GM12891 (cell line): ENCODE results near the gene ZNF672.

Experiments used
- DNase-seq: peaks from one replicate; pipeline ENCODE4 v3.0.0; 2011; ENCODE audit warnings: low spot score; ENCODE audit not compliant: insufficient read length
- FAIRE-seq: peaks from 2 replicates; lab custom pipeline; 2011; peaks lifted over from hg19 to GRCh38; lab: Jason Lieb, UNC
- PAX5 ChIP-seq: IDR thresholded peaks from 2 replicates; pipeline ENCODE4 v1.6.1; 2011; ENCODE audit warnings: low read length, moderate library complexity, mild to moderate bottlenecking; ENCODE audit not compliant: insufficient read depth, severe bottlenecking
- POLR2A ChIP-seq: IDR thresholded peaks from 2 replicates; pipeline ENCODE4 v1.6.1; 2011; ENCODE audit warnings: low read depth, low read length, control low read depth
- POLR2AphosphoS5 ChIP-seq: IDR thresholded peaks from 2 replicates; pipeline ENCODE4 v1.6.1; 2011; ENCODE audit warnings: low read depth, low read length, control low read depth
- POU2F2 ChIP-seq: IDR thresholded peaks from 2 replicates; pipeline ENCODE4 v1.6.1; 2011; ENCODE audit warnings: low read depth, mild to moderate bottlenecking, control low read depth, low read length, moderate library complexity
- SPI1 ChIP-seq: IDR thresholded peaks from 2 replicates; pipeline ENCODE4 v1.6.1; 2011; ENCODE audit warnings: low read depth, low read length, control low read depth
- TAF1 ChIP-seq: IDR thresholded peaks from 2 replicates; pipeline ENCODE4 v1.6.1; 2011; ENCODE audit warnings: low read depth, low read length, control low read depth

Gene ZNF672

GRCh38 chr1:248844526-248844925 is 6.5 kb downstream of the ZNF672 start:
- no peak for DNase-seq
- TF ChIP-seq POLR2AphosphoS5 = no peak
- TF ChIP-seq SPI1 = no peak
- TF ChIP-seq POU2F2 = no peak
- FAIRE-seq = no peak

DNA sequence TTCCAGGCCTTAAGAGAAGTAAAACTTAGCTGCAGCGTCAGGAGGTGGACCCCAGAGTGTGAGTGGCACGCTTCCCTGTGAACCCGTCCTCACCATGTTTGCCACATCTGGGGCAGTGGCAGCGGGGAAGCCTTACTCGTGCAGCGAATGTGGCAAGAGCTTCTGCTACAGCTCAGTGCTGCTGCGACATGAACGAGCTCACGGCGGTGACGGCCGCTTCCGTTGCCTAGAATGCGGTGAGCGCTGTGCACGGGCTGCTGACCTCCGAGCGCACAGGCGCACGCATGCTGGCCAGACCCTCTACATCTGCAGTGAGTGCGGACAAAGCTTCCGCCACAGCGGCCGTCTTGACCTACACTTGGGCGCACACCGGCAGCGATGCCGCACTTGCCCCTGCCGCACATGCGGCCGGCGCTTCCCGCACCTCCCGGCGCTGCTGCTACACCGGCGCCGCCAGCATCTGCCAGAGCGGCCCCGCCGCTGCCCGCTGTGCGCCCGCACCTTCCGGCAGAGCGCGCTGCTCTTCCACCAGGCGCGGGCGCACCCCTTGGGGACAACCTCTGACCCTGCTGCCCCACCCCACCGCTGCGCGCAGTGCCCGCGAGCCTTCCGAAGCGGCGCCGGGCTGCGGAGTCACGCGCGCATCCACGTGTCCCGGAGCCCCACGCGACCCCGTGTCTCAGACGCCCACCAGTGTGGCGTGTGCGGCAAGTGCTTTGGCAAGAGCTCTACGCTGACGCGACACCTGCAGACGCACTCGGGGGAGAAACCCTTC is 9.3 kb downstream of the ZNF672 start:
- DNase-seq = no peak
- FAIRE-seq = no peak
- TF ChIP-seq SPI1 (no peak), POLR2A (no peak), TAF1 (no peak), PAX5 (no peak), POU2F2 (no peak), POLR2AphosphoS5 (no peak)

- FAIRE-seq (no peak), DNase-seq (no peak)
- TF ChIP-seq POU2F2 = no peak
- TF ChIP-seq SPI1 = no peak
Measured at GRCh38 chr1:248847956-248848561, 10.0 kb downstream of the ZNF672 start.

DNA sequence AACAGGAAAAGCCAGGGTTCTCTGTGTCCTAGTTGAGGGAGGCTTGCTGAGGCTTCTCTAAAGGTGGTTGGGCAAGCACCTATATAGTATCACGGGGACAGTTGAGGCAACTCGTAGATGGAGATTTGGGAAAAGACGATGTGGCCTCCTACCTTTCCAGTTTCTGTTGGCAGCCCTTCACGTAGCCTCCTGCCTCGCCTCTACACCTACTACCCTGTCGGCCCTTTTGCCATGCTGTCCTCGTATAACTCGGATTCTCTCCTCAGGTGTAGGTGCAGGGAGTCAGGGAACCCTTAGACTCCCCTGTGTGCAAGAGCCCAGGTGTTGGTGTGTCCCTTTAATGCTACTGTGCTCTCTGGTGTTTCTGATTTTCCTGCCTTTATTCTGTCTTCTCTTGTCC is 10.6 kb downstream of the ZNF672 start:
- TF ChIP-seq TAF1 = no peak
- no peak for TF ChIP-seq POLR2AphosphoS5
- TF ChIP-seq POLR2A = no peak
- no peak for TF ChIP-seq POU2F2
- TF ChIP-seq PAX5 = no peak
- no peak for TF ChIP-seq SPI1
- DNase-seq = no peak
- no peak for FAIRE-seq

DNA sequence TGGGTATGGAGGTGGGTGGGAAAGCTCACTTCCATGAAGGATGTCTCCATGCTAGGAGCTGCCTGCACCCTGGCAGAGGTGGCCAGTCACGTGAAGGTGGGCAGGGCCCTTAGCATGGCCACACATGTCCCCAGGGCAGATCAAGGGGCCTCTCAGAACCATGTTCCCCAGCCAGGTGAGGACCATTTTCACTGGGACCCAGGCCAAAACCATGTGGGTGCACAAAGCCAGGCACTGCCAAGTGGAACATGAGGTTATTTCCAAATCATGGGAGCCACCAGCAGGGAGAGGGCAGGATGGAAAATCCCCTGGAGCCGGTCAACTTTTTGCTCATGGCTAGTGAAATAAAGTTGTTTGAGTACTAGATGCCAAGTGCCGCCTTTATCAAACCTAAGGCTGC is 11.1 kb downstream of the ZNF672 start:
- no peak for TF ChIP-seq POU2F2
- TF ChIP-seq SPI1 = no peak
- TF ChIP-seq POLR2A = no peak
- no peak for TF ChIP-seq POLR2AphosphoS5
- TF ChIP-seq TAF1 = no peak
- no peak for TF ChIP-seq PAX5
- DNase-seq = no peak
- FAIRE-seq = no peak

DNA sequence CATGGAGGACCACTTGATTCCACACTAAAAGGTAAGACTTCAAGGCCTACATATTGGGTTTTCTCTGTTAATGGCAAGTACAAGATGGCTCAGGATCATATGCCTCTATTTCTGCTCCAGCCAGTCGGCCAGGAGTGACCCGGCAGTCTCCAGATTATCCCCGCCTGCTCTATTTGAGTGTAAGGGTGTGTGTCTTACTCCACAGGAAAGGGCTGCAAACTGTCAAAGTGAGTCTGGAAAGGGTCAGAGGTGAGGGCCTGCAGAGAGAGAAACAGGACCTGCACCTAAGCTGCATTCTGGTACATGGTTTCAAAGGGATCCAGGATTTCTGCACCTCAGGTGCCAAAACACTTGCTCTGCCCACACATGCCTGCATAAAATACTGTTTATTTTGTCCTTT is 11.6 kb downstream of the ZNF672 start:
- FAIRE-seq (no peak), DNase-seq (no peak)
- no peak for TF ChIP-seq SPI1
- no peak for TF ChIP-seq POU2F2
- TF ChIP-seq POLR2AphosphoS5 = no peak
- TF ChIP-seq POLR2A = no peak
- no peak for TF ChIP-seq TAF1
- TF ChIP-seq PAX5 = no peak

DNA sequence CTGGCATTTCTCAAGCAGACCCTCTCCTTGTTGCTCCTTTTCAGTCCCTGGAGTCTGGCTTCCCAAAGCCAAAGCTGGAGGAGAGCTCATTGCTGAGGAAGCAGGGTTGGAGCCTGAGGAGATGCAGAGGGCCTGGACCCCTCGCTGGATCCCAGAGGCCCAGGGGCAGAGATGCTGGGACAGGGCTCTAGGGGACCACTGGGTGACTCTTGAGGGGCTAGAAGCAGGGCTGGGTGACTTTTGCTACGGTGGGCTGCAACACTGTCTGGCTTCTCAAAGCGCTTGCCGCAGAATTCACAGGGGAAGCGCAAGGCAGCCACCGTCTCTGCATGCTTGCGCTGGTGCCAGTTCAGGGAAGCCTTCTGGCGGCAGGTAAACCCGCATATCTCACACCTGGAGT is 12.1 kb downstream of the ZNF672 start:
- FAIRE-seq = no peak
- no peak for TF ChIP-seq POU2F2
- TF ChIP-seq PAX5 = no peak
- DNase-seq = no peak

- TF ChIP-seq SPI1 = no peak
- DNase-seq (no peak), FAIRE-seq (no peak)
Measured at GRCh38 chr1:248850536-248851251, 12.7 kb downstream of the ZNF672 start.

GRCh38 chr1:248851390-248851789 is 13.4 kb downstream of the ZNF672 start:
- TF ChIP-seq SPI1 = no peak
- no peak for TF ChIP-seq PAX5
- no peak for TF ChIP-seq POLR2A
- no peak for TF ChIP-seq POU2F2
- no peak; the same call in 1 of the 2 replicates for TF ChIP-seq POLR2AphosphoS5
- no peak for TF ChIP-seq TAF1
- FAIRE-seq (no peak), DNase-seq (no peak)
